Calu3 (cell line): Measurements from ENCODE around the gene MCAM. TPM values are rescaled to one million over a fixed set of nuclear protein-coding genes. Genes with fewer than 3 reads are reported as not detected.

ENCODE experiments used
- BruUV-seq: library from RNA; stranded (reverse); fragments of 400-500 nt; replicated peaks from 2 replicates; lab custom pipeline; 2021; lab: Mats Ljungman, UMichigan
- CTCF ChIA-PET: fragments of 300-600 bp; sonication (Branson Sonifier 250); formaldehyde crosslinking; loops from one replicate; lab custom pipeline; 2022; ENCODE audit warnings: antibody characterized with exemption; lab: Charles Lee
- DNase-seq: peaks from one replicate; pipeline ENCODE4 v3.0.0; 2022
- H3K27ac Mint-ChIP-seq: one replicate; pipeline ENCODE4 v1.8.0; 2022; ENCODE audit warnings: mixed read lengths; ENCODE audit not compliant: unreplicated experiment
- H3K27me3 Mint-ChIP-seq: one replicate; pipeline ENCODE4 v1.8.0; 2022; ENCODE audit warnings: mixed read lengths; ENCODE audit not compliant: unreplicated experiment
- H3K36me3 Mint-ChIP-seq: one replicate; pipeline ENCODE4 v1.8.0; 2022; ENCODE audit warnings: mild to moderate bottlenecking, moderate library complexity, mixed read lengths; ENCODE audit not compliant: insufficient read depth, unreplicated experiment
- H3K4me1 Mint-ChIP-seq: one replicate; pipeline ENCODE4 v1.8.0; 2022; ENCODE audit warnings: mild to moderate bottlenecking, low read depth, mixed read lengths; ENCODE audit not compliant: unreplicated experiment
- H3K4me3 Mint-ChIP-seq: one replicate; pipeline ENCODE4 v1.8.0; 2022; ENCODE audit warnings: mild to moderate bottlenecking, low read depth, moderate library complexity, mixed read lengths; ENCODE audit not compliant: unreplicated experiment
- H3K9me3 Mint-ChIP-seq: one replicate; pipeline ENCODE4 v1.8.0; 2022; ENCODE audit warnings: low read depth, mixed read lengths; ENCODE audit not compliant: unreplicated experiment
- CTCF ChIP-seq: fragments of 200-600 bp; IDR thresholded peaks from one replicate; pipeline ENCODE4 v1.8.0; 2022; ENCODE audit warnings: antibody characterized with exemption; ENCODE audit not compliant: unreplicated experiment
- intact Hi-C: fragments of 100-400 bp; cut with micrococcal nuclease; formaldehyde crosslinking; loops from one replicate; pipeline ENCODE4 v1.10.0; 2022; ENCODE audit not compliant: unreplicated experiment
- total RNA-seq: library from RNA; stranded (reverse); gene quantifications from 2 replicates; pipeline ENCODE4 v1.2.3, GENCODE V29; 2022

MCAM gene
- total RNA-seq, 1 experiment from 2014 or later, result 25.1 TPM

- CTCF ChIA-PET, result no interaction called here
- BruUV-seq, result no TSS peak
- Mint-ChIP-seq H3K36me3 (no peaks in the 10 kb centered on the region), H3K27me3 (no peaks in the 10 kb centered on the region), H3K9me3 (no peaks in the 10 kb centered on the region), H3K4me1 (no peaks in the 10 kb centered on the region), H3K27ac (no peak overlapping the region), H3K4me3 (no peak overlapping the region)
- no peak for TF ChIP-seq CTCF
- intact Hi-C loops, result no loop called here
- DNase-seq, result no peak
Measured at GRCh38 chr11:119309411-119309810, 7.5 kb downstream of the MCAM start.

- CTCF ChIA-PET, result no interaction called here
- intact Hi-C loops, result no loop called here
- Mint-ChIP-seq H3K36me3 (no peaks in the 10 kb centered on the region), H3K4me1 (no peaks in the 10 kb centered on the region), H3K27ac (no peak overlapping the region), H3K4me3 (no peak overlapping the region), H3K27me3 (no peaks in the 10 kb centered on the region), H3K9me3 (no peaks in the 10 kb centered on the region)
- no TSS peak for BruUV-seq
- TF ChIP-seq CTCF, result no peak
- no peak for DNase-seq
Measured at GRCh38 chr11:119307974-119308373, 9.0 kb downstream of the MCAM start.

- no peak overlapping the region for H3K4me3 Mint-ChIP-seq
- DNase-seq, result no peak
- H3K36me3 Mint-ChIP-seq, result peaks cover 5% of the 10 kb centered on the region
- no peaks in the 10 kb centered on the region for H3K4me1 Mint-ChIP-seq
- no peaks in the 10 kb centered on the region for H3K9me3 Mint-ChIP-seq
- CTCF ChIA-PET, result no interaction called here
- TF ChIP-seq CTCF, result no peak
- no TSS peak for BruUV-seq
- H3K27ac Mint-ChIP-seq, result no peak overlapping the region
- H3K27me3 Mint-ChIP-seq, result no peaks in the 10 kb centered on the region
- intact Hi-C loops, result no loop called here
Measured at GRCh38 chr11:119307219-119307618, 9.7 kb downstream of the MCAM start.

GRCh38 chr11:119306373-119306890 lies 10.5 kb downstream of the MCAM start:
- intact Hi-C loops, result no loop called here
- CTCF ChIA-PET, result no interaction called here
- no peak overlapping the region for H3K4me3 Mint-ChIP-seq
- no peaks in the 10 kb centered on the region for H3K9me3 Mint-ChIP-seq
- no peak overlapping the region for H3K27ac Mint-ChIP-seq
- H3K36me3 Mint-ChIP-seq, result peaks cover 5% of the 10 kb centered on the region
- no peaks in the 10 kb centered on the region for H3K4me1 Mint-ChIP-seq
- DNase-seq, result no peak
- no peak for TF ChIP-seq CTCF
- no TSS peak for BruUV-seq
- no peaks in the 10 kb centered on the region for H3K27me3 Mint-ChIP-seq
